Measurements from ENCODE around the gene HSPB9.

The HSPB9 gene

DNA sequence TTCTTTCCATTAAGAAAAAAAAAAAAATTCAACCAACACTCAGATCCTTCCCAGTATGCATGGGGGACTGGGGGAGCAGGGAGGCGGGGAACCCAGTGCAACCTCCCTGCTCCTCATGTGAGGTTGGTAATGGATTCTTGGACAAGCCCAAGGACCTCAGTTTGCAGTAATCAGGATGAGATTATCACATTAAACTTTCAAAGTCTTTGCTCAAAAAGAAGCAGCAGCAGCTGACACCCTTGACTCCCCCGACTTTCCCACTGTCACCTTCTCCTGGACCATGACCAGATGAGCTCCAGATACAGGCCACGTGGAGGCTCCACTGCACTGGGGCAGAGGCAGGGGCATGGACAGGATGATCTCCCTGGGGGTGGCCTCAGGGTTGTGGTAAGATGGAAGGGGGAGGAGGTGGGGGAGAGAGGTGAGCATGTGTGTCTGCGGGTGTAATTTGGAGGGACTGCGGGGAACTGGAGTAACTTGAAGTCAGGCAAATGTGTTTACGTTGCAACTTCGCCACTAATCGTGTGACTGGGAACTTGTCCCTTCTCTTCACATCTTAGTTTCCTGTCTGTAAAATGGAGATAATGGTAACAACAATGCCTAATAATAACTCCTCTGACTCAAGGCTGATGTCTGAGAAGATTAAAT lies 44.1 kb upstream of the HSPB9 start:
- no peak for TF ChIP-seq TCF12 (IDR thresholded peaks at IDR 0.05; ENCODE audit: low read depth)
- TF ChIP-seq RAD21 (IDR thresholded peaks at IDR 0.05; ENCODE audit: low read depth), result no peak
- TF ChIP-seq EP300 (IDR thresholded peaks at IDR 0.05; ENCODE audit: borderline replicate concordance), result no peak
- no peak for TF ChIP-seq TAF1 (IDR thresholded peaks at IDR 0.05; ENCODE audit: low read depth)
- TF ChIP-seq, protein P1, sequence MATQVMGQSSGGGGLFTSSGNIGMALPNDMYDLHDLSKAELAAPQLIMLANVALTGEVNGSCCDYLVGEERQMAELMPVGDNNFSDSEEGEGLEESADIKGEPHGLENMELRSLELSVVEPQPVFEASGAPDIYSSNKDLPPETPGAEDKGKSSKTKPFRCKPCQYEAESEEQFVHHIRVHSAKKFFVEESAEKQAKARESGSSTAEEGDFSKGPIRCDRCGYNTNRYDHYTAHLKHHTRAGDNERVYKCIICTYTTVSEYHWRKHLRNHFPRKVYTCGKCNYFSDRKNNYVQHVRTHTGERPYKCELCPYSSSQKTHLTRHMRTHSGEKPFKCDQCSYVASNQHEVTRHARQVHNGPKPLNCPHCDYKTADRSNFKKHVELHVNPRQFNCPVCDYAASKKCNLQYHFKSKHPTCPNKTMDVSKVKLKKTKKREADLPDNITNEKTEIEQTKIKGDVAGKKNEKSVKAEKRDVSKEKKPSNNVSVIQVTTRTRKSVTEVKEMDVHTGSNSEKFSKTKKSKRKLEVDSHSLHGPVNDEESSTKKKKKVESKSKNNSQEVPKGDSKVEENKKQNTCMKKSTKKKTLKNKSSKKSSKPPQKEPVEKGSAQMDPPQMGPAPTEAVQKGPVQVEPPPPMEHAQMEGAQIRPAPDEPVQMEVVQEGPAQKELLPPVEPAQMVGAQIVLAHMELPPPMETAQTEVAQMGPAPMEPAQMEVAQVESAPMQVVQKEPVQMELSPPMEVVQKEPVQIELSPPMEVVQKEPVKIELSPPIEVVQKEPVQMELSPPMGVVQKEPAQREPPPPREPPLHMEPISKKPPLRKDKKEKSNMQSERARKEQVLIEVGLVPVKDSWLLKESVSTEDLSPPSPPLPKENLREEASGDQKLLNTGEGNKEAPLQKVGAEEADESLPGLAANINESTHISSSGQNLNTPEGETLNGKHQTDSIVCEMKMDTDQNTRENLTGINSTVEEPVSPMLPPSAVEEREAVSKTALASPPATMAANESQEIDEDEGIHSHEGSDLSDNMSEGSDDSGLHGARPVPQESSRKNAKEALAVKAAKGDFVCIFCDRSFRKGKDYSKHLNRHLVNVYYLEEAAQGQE (IDR thresholded peaks at IDR 0.05; ENCODE audit: low read depth), result no peak
- TF ChIP-seq, protein P2, sequence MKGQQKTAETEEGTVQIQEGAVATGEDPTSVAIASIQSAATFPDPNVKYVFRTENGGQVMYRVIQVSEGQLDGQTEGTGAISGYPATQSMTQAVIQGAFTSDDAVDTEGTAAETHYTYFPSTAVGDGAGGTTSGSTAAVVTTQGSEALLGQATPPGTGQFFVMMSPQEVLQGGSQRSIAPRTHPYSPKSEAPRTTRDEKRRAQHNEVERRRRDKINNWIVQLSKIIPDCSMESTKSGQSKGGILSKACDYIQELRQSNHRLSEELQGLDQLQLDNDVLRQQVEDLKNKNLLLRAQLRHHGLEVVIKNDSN (IDR thresholded peaks at IDR 0.05), result no peak
- no peak for TF ChIP-seq NFIC (IDR thresholded peaks at IDR 0.05)
- TF ChIP-seq TEAD4 (IDR thresholded peaks at IDR 0.05), result no peak
- no peak for TF ChIP-seq CEBPB (IDR thresholded peaks at IDR 0.05)
- TF ChIP-seq ZBTB7A (IDR thresholded peaks at IDR 0.05; ENCODE audit: low read depth), result no peak

DNA sequence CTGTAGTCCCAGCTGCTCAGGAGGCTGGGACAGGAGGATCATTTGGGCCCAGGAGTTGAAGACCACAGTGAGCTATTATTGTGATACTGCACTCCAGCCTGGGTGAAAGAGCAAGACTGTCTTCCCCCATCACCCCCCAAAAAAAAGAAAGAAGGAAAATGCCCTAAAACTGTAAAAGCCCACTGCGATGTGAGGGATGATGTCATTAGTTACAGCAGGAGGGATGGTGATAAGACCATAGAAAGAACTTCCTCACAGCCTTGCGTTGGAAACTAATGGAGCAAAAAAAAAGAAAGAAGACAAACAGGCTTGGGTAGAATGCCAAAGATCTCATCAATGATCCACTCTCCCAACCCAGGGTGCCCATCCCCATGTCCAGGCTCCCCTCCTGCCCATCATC lies 43.1 kb upstream of the HSPB9 start:
- no peak for TF ChIP-seq EP300 (IDR thresholded peaks at IDR 0.05; ENCODE audit: borderline replicate concordance)

DNA sequence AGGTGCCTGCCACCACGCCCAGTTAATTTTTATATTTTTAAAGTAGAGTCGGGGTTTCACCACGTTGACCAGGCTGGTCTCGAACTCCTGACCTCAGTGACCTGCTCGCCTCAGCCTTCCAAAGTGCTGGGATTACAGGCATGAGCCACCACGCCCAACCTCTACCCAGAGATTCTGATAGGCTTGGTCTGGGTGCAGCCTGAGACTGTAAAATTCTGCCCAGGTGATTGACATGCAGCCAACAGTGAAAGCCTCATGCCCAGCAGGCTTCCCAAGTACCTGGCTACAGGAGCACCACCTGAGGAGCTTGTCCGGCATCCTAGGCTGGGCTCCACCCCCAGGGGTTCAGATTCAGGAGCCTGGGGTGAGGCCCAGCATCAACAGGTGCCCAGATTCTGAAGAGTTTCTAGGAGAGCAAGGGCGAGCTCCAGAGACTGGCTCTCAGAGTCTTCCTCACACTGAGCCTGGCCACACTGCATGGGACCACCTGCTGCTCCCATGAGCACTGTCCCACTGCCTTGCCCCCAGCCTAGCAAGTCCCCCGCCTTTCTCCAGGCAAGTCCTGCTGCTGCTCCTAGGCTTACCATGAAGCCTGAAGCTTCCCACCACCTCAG lies 41.0 kb upstream of the HSPB9 start:
- TF ChIP-seq FOXM1 (IDR thresholded peaks at IDR 0.05; ENCODE audit: borderline replicate concordance, low read depth) (no peak), TEAD4 (IDR thresholded peaks at IDR 0.05) (no peak), CEBPB (IDR thresholded peaks at IDR 0.05) (no peak), TAF1 (IDR thresholded peaks at IDR 0.05; ENCODE audit: low read depth) (no peak), CREB1 (IDR thresholded peaks at IDR 0.05; ENCODE audit: low read depth) (no peak), RAD21 (IDR thresholded peaks at IDR 0.05; ENCODE audit: low read depth) (no peak), EGR1 (IDR thresholded peaks at IDR 0.05) (no peak), NFIC (IDR thresholded peaks at IDR 0.05) (no peak; the same call in 1 of the 2 replicates), ZBTB7A (IDR thresholded peaks at IDR 0.05; ENCODE audit: low read depth) (no peak), EP300 (IDR thresholded peaks at IDR 0.05; ENCODE audit: borderline replicate concordance) (no peak), TCF12 (IDR thresholded peaks at IDR 0.05; ENCODE audit: low read depth) (no peak), YY1 (IDR thresholded peaks at IDR 0.05; ENCODE audit: low read depth) (no peak)
- TF ChIP-seq, protein P3, sequence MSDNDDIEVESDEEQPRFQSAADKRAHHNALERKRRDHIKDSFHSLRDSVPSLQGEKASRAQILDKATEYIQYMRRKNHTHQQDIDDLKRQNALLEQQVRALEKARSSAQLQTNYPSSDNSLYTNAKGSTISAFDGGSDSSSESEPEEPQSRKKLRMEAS (IDR thresholded peaks at IDR 0.05), result no peak
- TF ChIP-seq, protein P1 (IDR thresholded peaks at IDR 0.05; ENCODE audit: low read depth), result no peak
- TF ChIP-seq, protein P2 (IDR thresholded peaks at IDR 0.05), result no peak

DNA sequence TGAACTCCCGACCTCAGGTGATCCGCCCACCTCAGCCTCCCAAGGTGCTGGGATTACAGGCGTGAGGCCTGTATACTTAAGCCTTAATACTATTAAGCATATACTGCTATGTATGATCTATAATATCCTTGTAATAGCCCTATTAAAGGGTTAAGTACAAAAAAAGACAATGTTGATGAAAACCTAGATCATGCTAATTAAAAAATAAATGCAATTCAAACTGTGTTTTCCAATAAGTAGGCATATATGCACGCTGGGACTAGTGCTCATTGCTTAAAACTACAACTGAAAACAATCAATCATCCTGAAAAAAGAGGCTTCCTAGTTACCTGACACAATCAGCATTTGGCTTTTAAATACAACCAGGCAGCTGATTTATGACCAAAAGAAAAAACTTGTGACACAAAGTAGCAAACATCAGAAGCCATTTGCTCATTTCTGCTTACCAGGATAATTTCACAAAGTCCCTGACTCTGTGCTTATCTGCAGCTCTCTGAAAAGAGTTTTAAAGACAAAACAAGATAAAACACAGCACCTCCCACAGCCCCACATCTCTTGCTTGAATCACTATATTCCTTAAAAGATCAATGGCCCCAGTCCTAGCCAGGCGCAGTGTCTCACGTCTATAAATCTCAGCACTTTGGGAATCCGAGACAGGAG lies 35.4 kb upstream of the HSPB9 start:
- TF ChIP-seq, protein P3 (IDR thresholded peaks at IDR 0.05), result no peak
- TF ChIP-seq TCF12 (IDR thresholded peaks at IDR 0.05; ENCODE audit: low read depth) (no peak), TEAD4 (IDR thresholded peaks at IDR 0.05) (no peak), RAD21 (IDR thresholded peaks at IDR 0.05; ENCODE audit: low read depth) (no peak), YY1 (IDR thresholded peaks at IDR 0.05; ENCODE audit: low read depth) (no peak), EGR1 (IDR thresholded peaks at IDR 0.05) (no peak), ZBTB7A (IDR thresholded peaks at IDR 0.05; ENCODE audit: low read depth) (no peak), CREB1 (IDR thresholded peaks at IDR 0.05; ENCODE audit: low read depth) (no peak), EP300 (IDR thresholded peaks at IDR 0.05; ENCODE audit: borderline replicate concordance) (no peak), TAF1 (IDR thresholded peaks at IDR 0.05; ENCODE audit: low read depth) (no peak), FOXM1 (IDR thresholded peaks at IDR 0.05; ENCODE audit: borderline replicate concordance, low read depth) (no peak), NFIC (IDR thresholded peaks at IDR 0.05) (no peak), CEBPB (IDR thresholded peaks at IDR 0.05) (no peak)
- TF ChIP-seq, protein P2 (IDR thresholded peaks at IDR 0.05), result no peak
- TF ChIP-seq, protein P1 (IDR thresholded peaks at IDR 0.05; ENCODE audit: low read depth), result no peak

Data from Ishikawa (cell line).